VCaP (cell line): ENCODE data around the gene PPM1F.

ENCODE experiments used
- H3K27ac ChIP-seq: fragments of 450-650 bp; 2 replicates; pipeline ENCODE4 v1.5.1; 2017
- CTCF ChIP-seq: fragments of 450-650 bp; conservative IDR thresholded peaks from 2 replicates; pipeline ENCODE4 v1.5.1; 2017; ENCODE audit warnings: mild to moderate bottlenecking, moderate library complexity

Gene PPM1F

GRCh38 chr22:21968452-21969129, 15.9 kb upstream of the PPM1F start:
- no peak overlapping the region for H3K27ac ChIP-seq
- no peak for TF ChIP-seq CTCF

- H3K27ac ChIP-seq, result no peak overlapping the region
- no peak for TF ChIP-seq CTCF
Observed at GRCh38 chr22:21967693-21968271, 15.1 kb upstream of the PPM1F start.

- no peak overlapping the region for H3K27ac ChIP-seq
- TF ChIP-seq CTCF, result no peak
Observed at GRCh38 chr22:21966643-21967516, 14.2 kb upstream of the PPM1F start.

GRCh38 chr22:21965762-21966288, 13.2 kb upstream of the PPM1F start:
- no peak for TF ChIP-seq CTCF
- no peak overlapping the region for H3K27ac ChIP-seq

GRCh38 chr22:21964918-21965484, 12.4 kb upstream of the PPM1F start:
- no peak for TF ChIP-seq CTCF
- H3K27ac ChIP-seq, result no peak overlapping the region

GRCh38 chr22:21964234-21964633, 11.6 kb upstream of the PPM1F start:
- no peak overlapping the region for H3K27ac ChIP-seq
- TF ChIP-seq CTCF, result no peak

- no peak overlapping the region for H3K27ac ChIP-seq
- no peak for TF ChIP-seq CTCF
Observed at GRCh38 chr22:21963790-21964211, 11.2 kb upstream of the PPM1F start.
